Measurements from ENCODE around the gene RBM17.
A peak's percentile ranks its signal among the peaks of the same experiment; 100 is the strongest.
"Not testable (repeated sequence)": the region's sequence is repeated elsewhere in the genome, so short reads cannot be mapped to it uniquely, and the experiment has no call there.

The RBM17 gene

DNA sequence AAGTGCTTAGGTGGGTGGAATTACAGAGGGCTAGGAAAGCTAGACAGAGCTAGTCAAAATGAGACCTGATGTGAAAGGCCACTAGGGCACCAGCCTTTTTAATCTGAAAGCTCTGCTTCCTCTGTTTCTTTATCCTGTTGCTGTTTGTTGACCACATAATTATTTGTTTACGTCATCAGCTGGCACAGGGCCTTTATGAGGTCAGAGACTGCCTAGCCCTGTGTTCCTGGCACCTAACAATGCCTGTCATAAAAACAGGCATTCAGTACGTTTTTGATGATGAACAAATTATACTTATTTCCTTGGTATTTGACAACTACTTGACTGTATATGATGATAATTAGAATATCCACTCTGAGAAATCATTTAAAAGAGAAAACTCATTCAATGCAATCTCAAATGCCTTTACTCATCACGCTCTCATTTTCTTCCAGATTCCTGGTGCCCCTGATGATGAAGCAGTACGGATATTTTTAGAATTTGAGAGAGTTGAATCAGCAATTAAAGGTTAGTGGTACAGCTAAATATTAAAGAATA is 26.0 kb downstream of the RBM17 start:
- no peak for DNase-seq

DNA sequence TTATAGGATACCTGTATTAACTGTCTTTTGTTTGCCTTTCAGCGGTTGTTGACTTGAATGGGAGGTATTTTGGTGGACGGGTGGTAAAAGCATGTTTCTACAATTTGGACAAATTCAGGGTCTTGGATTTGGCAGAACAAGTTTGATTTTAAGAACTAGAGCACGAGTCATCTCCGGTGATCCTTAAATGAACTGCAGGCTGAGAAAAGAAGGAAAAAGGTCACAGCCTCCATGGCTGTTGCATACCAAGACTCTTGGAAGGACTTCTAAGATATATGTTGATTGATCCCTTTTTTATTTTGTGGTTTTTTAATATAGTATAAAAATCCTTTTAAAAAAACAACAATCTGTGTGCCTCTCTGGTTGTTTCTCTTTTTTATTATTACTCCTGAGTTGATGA is 26.6 kb downstream of the RBM17 start:
- DNase-seq, result no peak

DNA sequence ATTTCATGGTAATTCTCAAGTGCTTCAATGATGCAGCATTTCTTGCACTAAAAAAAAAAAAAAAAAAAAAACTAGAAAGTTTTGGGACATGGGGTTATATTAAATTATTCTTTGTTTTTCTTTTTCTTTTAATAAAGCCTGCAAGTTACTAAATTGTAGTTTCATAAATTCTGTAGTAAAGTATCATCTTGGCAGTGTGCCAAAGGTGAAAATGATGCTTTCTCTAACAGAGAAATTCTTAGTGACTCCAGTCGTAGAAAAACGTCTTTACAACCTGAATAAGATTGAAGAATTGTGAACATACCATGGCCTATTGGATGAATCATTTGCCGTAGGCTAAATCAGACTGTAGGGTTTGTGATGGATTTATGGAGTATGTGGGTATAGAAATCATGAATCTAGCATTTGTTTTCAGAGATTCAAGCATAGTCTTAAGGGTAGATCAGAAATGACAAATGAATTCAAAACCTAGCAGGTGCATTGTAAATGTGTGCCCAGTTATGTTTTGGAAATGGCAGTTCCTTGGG is 27.1 kb downstream of the RBM17 start:
- DNase-seq, result no peak

DNA sequence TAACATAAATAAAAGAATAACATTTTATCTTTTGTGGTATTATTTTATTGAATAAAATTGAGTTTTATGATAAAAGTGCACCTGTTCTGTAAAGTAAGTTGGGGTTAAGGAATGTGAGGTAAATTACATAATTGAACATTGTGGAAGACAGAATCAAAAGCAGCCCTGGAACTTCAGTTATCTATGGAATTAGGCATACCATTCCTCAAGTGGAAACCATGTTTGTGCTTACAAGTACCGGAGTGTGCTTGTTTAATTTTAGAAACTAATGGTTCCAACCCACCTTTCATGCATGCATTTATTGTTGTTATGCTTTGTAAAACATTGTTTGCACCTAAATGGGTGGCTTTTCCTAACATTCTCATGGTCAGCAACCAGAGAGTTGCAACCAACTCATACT is 28.0 kb downstream of the RBM17 start:
- DNase-seq, result no peak

DNA sequence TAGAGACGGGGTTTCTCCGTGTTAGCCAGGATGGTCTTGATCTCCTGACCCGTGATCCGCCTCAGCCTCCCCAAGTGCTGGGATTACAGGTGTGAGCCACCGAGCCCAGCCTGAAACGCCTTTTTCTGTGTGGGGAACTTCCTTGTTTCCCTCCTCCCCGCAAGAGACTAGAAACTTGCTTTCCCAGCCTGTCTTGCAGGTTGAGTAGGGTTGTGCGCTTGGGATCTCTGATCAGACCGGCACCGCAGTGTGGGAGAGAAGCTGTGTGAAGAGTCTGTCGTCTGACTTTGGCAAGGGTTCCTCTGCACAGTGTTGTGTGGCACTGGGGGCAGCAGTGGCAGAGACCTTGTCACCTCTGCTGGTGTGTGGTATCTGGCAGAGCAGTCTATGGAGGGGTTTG is 28.9 kb downstream of the RBM17 start:
- no peak for DNase-seq

DNA sequence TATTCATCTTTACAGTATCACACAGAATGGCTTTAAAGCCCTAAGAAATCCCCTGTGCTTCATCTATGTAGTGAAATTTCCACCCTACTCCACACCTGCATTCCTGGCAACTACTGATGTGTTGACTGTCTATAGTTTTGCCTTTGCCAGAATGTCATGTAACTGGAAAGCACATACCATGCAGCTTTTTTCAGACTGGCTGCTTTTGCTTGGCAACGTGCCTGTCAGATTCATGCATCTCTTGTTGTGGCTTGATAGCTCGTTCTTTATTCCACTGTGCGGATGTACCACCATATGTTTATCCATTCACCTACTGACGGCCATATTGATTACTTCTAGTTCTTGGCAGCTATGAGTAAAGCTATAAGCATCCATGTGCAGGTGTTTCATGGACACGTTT is 30.6 kb downstream of the RBM17 start:
- peak in 1 of 2 experiments; percentile 11 for DNase-seq

DNA sequence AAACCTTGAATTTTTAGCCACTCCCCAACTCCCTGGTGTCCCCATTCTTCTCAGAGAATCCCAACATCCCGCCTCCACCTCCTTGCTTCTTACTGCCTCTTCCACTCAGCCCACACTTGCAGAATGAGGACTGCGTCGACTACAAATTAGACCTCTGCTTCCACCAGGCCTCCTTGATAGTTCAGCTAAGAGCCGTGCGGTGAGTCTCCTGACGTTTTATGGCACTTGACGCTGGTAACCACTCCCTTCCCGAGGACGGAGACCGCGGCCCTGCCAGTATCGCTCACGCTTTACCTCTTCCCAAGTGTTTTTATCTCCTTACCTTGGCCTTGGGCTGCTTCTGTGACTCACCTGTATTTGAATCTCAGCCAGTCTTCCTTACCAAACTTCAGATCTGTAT is 31.1 kb downstream of the RBM17 start:
- DNase-seq, result no peak

DNA sequence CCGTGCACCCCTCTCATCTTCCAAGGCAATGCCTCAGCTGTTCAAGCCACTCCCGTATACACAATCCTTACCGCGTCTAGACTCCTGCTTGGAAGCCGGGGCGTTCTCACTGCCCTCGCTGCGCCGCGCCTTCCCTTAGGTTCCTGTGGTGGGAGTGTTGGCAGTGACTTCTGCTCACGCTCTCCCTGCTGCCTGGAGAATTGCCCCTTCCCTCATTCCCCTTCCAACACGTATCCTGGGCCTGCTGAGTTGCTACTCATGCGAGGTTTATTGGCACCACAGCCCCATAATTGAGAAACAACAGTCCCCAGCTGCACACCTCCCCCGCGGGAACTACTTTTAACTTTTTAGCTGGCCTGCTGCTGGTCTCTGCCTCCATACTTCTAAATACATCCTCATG is 31.9 kb downstream of the RBM17 start:
- DNase-seq, result no peak

DNA sequence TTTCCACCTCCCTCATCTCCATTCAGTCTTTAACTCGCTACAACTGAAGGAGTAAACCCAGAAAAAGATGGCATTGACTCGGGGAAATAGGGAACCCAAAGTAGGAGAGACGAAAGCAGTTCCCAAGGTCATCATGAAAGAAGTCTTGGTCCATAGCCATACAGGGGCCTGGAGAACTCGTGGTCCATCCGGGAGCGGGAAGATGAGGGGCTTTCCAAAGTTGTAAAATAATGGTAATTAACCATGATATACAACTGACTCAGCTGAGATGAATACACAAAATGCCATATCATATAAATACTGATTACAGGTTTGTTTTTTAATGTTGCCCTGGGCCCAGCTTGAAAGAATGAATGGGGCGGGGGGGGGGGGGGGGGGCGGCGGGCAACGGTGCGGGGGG is 32.3 kb downstream of the RBM17 start:
- DNase-seq, result no peak

DNA sequence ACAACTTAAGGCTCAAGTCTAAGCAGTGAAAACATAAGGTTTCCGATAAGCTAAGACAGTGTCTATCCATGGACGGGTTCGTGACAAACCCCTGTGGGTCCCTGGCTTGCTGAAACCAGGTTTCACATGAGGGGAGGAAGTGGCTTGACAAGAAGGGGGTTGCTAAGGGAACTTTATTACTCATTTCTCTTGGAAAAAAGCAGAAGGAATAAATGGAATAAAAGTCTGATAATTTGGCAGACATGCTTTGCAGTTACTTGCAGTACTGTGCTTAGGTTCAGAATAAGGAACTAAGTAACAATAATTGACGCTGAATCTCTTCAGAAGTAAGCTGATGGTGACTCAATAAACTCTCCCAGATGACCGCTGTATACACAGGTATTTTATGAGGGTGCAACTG is 34.7 kb downstream of the RBM17 start:
- DNase-seq, result no peak

DNA sequence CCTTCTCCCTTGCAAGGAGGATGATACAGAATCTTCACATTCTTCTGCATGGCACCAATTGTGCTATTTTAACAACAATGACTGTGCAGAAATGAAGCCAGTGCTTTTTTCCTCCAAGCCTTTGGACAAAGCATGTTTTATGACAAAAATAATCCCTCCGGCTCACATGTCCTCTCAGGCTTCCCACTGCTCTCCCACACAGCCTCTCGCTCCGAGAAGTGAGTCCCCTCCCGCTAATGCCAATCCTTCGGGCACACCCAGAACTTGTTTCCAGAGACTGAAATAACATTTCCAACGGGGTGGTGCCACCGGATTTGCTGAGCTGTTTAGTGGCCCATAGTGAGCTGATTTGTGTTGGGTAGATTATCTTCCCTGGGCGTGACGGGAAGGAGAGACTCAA is 35.8 kb downstream of the RBM17 start:
- no peak for DNase-seq

DNA sequence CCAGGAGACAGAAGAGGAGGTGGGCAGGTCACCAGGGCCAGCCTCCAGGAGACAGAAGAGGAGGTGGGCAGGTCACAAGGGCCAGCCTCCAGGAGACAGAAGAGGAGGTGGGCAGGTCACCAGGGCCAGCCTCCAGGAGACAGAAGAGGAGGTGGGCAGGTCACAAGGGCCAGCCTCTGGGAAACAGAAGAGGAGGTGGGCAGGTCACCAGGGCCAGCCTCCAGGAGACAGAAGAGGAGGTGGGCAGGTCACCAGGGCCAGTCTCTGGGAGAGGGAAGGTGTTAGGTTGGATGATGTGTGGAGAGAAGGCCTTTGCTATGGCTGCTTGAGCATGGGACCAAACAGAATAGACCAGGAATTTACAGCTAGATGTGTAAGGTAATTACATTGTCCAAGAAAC is 38.6 kb downstream of the RBM17 start:
- DNase-seq, result not testable (repeated sequence)

DNA sequence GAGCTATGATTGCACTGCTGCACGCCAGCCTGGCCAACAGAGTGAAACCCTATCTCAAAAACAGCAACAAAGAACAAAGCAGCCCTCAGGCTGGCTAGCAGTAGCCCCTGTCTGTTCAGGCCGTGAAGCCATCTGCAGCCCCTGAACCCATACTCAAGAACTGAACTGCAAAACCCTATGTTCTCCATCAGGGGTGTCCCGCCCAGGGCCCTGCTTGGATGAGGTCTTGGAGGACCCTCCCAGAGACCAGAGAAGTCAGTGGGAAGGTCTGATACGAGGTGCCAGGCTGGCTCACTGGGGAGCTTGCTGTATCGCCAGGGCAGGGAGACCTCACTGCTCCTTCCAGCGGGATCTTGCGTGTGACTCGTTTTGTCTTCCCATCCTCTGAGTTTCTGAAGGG is 39.3 kb downstream of the RBM17 start:
- no peak for DNase-seq

DNA sequence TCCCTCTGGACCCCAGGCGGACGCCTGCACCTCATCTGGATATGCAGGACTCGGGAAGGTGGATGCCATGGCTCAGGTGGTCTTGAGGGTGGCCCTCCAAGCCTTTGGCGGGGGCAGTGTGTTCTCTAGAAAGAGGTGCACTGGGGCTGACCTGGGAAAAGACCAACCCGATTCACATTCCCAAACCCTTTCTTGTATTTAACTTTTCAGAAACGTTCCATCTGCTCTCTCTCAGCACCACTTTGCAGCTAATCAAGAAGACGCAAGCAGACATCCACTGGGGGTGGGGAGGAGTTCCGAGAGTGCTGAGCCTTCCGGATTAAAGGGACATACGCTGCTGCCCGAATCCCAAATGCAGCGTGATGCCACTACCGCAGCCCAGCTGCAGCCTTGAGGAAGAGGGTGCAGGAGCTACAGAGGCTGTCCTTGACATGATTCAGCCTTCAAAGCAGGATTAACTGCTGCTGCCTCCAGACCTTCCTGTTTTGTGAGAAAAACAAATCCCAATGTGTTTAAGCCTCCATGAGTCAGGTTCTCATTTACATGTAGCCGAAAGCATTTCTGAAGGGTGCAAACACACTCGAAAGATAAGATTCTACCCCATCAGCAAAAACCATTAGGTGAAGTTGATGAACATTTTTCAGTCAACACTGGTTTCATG is 39.9 kb downstream of the RBM17 start:
- DNase-seq, result no peak

DNA sequence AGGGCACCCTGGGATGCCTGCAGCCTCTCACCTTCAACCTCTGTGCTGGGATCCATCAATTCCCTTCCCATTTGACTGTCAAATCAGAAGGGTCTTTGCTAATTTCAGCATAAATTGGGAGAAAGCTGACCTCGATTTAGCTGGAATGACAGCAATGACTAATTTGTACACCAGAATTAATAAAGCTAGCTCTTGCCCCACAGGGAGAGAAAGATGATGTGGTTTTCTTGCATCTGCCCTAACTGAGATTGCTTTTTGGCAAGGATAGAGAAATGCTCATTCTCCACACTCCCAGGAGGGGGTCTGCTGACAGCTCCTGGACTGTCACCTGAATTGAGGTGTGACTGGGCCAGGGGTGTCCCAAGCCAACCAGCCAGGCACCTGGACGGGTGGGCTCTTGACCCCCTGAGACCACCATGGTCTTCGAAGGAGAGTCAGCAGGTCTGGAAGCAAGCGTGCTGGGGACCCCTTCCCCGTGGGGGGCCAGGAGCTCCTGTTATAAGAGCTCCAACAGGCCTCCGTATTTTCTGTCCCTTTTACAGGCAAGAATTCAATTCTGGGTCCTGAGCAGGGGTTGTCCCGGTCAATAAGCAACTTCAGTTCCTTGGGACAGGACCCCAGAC is 42.1 kb downstream of the RBM17 start:
- DNase-seq, result no peak

DNA sequence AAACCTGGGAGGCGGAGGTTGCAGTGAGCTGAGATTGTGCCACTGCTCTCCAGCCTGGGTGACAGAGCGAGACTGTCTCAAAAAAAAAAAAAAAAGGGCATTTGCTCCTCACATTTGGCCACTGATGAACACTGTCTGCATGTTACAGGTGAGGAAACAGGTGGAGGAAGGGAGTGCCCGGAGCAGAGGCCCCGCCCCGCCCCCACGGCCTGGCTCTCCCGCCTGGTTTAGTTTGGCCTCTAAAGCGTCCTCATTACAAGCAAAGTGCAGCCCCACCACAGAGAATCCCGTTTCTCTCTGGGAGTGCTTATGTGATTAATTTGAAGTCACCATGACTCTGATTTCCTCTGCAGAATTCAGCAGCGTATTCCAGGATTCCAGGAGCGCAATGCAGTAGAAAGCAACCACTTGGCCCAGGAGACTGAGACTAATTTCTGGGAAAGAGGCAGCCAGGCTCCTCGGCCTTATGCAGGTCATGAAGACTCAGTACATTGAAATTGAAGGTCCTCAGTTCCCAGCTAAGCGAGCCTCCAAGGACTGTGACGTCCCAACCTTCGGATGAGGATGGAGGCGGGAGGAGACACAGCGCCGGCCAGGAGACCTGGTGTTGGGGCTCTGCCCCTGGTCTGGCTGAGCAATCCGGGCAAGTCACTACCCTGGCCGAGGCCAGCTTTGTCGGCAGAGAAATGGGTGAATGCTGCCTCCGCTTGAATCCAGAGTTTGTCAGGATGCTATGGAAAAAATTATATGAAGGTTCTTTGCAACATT is 44.7 kb downstream of the RBM17 start:
- no peak for DNase-seq

DNA sequence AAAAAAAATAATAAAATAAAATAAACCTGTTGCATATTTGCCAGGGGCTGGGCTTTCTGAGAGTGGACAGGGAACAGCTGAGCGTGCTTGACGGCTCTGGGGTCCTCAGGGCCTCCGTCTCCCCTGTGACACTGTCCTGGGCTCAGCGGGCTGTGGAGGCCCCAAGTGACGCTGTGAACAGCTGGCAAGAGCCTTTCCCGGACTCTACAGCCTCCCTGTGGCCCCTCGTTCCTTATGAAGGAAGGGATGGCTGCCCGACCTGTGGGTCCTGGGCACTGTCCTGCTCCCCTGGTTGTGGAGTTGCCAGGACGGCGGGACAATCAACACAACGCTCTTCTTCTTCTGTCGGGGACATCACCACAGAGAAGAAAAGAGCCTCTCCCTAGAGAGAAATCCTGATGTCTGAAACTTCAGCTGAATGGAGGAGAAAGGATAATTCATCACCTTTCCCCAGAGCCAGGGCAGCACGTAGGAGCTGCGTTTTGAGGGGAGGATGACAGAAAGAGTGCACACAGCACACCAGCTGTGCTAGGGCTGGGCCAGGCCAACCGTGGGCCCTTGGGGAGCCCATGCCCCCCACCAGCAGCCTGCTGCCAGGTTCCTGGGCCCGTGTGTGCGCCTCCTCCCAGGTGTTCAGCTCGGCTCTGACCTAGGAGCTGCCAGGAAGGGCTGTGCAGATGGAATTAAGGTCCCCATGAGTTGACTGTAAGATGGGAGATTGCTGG is 45.4 kb downstream of the RBM17 start:
- DNase-seq, result no peak

DNA sequence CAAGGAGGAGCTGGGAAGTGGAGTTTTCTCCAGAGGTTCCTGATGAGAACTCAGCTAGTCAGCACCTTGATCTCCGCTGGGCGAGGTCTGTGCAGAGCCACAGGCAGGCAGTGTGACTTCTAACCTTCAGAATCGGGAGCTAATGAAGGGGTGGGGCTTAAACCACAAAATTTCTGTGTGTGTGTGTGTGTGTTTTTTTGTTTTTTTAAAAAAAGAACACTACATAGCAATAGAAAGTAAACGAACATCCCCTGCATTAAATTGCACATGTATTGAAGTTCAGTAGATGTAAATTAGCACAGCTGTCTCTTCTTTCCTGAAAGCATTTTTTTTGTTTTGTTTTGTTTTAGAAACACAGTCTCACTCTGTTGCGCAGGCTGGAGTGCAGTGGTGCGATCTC is 46.2 kb downstream of the RBM17 start:
- DNase-seq, result no peak

DNA sequence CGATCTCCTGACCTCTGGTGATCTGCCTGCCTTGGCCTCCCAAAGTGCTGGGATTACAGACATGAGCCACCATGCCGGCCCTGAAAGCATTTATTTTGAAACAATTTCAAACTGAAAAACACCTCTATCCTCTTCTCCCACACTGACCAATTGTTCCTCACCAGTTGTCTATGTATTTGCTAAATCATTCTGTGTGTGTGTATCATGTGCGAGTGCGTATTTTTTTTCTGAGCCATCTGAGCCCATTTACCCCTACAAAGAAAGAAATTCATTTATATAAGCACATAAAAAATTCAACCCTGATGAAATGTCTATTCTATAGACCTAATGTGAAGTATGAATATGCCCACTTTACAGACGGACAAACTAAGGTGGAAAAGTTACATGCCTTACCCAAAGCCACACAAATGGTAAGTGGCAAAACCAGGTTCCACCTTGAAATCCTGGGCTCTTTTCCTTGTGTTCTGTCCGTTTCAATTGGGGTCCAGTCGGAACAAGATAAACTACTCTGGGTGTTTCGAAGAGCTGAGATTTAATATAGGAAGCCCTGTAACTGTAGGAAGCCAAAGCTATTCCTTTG is 46.8 kb downstream of the RBM17 start:
- DNase-seq, result no peak

DNA sequence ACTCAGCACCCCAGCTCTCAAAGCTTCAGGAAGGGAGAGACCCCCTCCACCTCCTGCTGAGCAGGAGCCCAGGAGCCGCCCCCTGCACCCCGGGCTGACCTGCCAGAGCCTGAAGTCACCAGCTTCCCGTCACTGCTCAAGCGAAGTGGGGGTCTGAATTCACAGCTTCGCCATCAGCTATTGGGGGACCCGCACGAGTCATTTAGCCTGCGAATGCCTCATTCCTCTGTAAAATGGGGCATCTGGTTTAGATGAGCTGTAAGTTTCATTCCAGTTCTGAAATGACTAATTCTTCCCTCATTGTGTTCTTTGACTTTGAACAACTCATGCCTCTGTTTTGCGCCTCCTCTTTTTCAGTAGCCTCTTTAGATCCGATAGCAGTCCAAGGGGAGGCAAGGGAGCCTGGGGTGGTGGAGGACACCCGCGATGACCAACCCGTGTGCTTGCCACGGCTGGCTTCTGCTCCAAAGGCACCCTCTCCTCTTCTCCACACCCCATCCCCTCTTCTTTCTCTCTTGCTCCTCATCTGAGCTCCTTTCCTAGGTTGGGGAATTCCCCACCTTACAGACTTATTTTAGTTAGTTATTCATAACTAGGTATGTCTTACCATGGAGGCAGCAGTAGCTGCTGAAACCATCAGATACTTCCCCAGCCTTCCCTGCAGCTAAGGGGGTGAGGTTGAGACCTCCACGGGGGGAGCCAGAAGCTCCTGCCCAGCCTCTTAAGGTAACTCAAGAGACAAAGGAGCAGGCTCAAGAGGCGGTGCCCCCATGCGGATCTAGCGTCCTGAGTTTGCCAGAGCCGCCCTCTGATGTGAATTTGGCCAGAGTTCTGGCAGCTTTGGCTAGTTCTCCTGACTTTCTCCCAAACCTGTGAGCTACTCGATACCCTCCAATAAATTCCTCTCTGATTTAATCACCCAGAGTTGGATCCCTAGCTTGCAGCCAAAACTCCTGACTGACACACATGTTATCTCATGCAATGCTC is 47.7 kb downstream of the RBM17 start:
- DNase-seq, result no peak

DNA sequence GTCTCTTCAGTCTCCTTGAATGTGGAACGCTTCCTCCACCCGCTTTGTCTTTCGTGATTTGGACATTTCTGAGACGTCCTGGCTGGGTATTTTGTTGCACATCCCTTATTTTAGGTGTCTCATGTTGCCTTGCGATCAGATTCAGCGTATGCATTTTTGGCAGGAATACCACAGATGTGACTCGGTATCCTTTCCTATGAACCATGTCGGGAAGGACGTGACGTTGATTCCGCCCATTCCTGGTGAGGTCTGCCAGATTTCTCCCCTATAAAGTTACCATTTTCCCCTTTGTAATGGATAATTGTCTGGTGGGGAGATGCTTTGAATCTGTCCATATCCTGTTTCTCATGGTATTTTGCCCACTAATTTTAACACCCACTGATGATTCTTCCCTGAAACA is 49.6 kb downstream of the RBM17 start:
- DNase-seq, result no peak

DNA sequence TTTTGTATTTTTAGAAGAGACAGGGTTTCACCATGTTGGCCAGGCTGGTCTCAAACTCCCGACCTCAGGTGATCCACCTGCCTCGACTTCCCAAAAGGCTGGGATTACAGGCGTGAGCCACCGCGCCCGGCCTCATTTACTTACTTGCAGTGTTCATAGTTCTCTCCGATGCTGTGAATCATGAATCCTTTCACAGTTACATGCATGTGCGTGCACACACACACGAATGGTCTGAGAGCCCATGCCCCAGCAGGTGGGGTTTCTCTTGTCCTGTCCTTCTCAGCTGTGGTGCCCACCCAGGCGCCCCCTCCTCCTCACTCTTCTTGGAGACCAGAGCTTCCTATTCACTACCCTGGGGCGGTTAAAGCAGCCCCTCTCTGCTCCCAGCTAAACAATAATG is 50.6 kb downstream of the RBM17 start:
- DNase-seq, result no peak

Measured in NCI-H446 (cell line).